Neural cell (in vitro differentiated cells): ENCODE measurements around the gene SEC14L1. TPM values are rescaled to one million over a fixed set of nuclear protein-coding genes. Genes with fewer than 3 reads are reported as not detected.

Experiments used
- H2AFZ ChIP-seq: fragments of 200-600, 300-800 bp; sonication (generic), shearing (Covaris generic); 2 replicates; pipeline ENCODE4 v1.6.0; 2014; ENCODE audit warnings: low read depth, mild to moderate bottlenecking, antibody characterized with exemption, low read length, moderate library complexity
- H3F3A ChIP-seq: fragments of 200-600 bp; shearing (Covaris generic); 2 replicates; pipeline ENCODE4 v1.6.1; 2016; ENCODE audit warnings: mild to moderate bottlenecking, moderate library complexity, mixed read lengths, antibody characterized with exemption, low read length; ENCODE audit not compliant: insufficient read depth, poor library complexity, severe bottlenecking
- H3K27ac ChIP-seq: fragments of 200-600, 300-800 bp; sonication (generic), shearing (Covaris generic); 2 replicates; pipeline ENCODE4 v1.5.1; 2014; ENCODE audit warnings: mild to moderate bottlenecking, low read length, moderate library complexity
- H3K27me3 ChIP-seq: fragments of 300-800, 200-600 bp; sonication (generic), shearing (Covaris generic); 2 replicates; pipeline ENCODE4 v1.6.0; 2014; ENCODE audit warnings: mild to moderate bottlenecking, low read depth, low read length, moderate library complexity; ENCODE audit not compliant: insufficient read depth
- H3K36me3 ChIP-seq: fragments of 300-800, 200-600 bp; sonication (generic), shearing (Covaris generic); 2 replicates; pipeline ENCODE4 v1.5.1; 2014; ENCODE audit warnings: mild to moderate bottlenecking, antibody characterized with exemption, low read length, moderate library complexity; ENCODE audit not compliant: insufficient read depth
- H3K4me2 ChIP-seq: fragments of 300-800, 200-600 bp; sonication (generic), shearing (Covaris generic); 2 replicates; pipeline ENCODE4 v1.6.0; 2014; ENCODE audit warnings: mild to moderate bottlenecking, low read length
- H3K4me3 ChIP-seq: fragments of 300-800, 200-600 bp; sonication (generic), shearing (Covaris generic); 2 replicates; pipeline ENCODE4 v1.5.1; 2014; ENCODE audit warnings: mild to moderate bottlenecking, low read length, moderate library complexity
- H3K79me2 ChIP-seq: fragments of 200-600 bp; shearing (Covaris generic); replicated peaks from 2 replicates; pipeline ENCODE4 v1.6.0; 2014; ENCODE audit warnings: mild to moderate bottlenecking, low read length, moderate library complexity; ENCODE audit not compliant: insufficient read depth
- H3K9ac ChIP-seq: fragments of 300-800, 200-600 bp; sonication (generic), shearing (Covaris generic); 2 replicates; pipeline ENCODE4 v1.6.1; 2016; ENCODE audit warnings: mild to moderate bottlenecking, low read length, mixed read lengths
- H3K9me2 ChIP-seq: fragments of 200-600 bp; shearing (Covaris generic); 2 replicates; pipeline ENCODE4 v1.6.1; 2016; ENCODE audit warnings: mild to moderate bottlenecking, low read length, mixed read lengths; ENCODE audit not compliant: insufficient read depth
- H3K9me3 ChIP-seq: fragments of 200-600, 300-800 bp; sonication (generic), shearing (Covaris generic); 2 replicates; pipeline ENCODE4 v1.6.1; 2016; ENCODE audit warnings: mild to moderate bottlenecking, mixed run types, low read length, moderate library complexity, mixed read lengths
- H4K20me1 ChIP-seq: fragments of 200-600 bp; shearing (Covaris generic); 2 replicates; pipeline ENCODE4 v1.6.1; 2016; ENCODE audit warnings: mild to moderate bottlenecking, mixed run types; ENCODE audit not compliant: insufficient read depth
- CTCF ChIP-seq: fragments of 450-650 bp; IDR thresholded peaks from 2 replicates; pipeline ENCODE4 v1.5.1; 2014; ENCODE audit warnings: antibody characterized with exemption, mild to moderate bottlenecking, moderate library complexity; ENCODE audit not compliant: poor library complexity, severe bottlenecking
- EP300 ChIP-seq: fragments of 450-650 bp; conservative IDR thresholded peaks from 2 replicates; pipeline ENCODE4 v1.6.1; 2014; ENCODE audit warnings: antibody characterized with exemption, mild to moderate bottlenecking, moderate library complexity; ENCODE audit not compliant: poor library complexity, severe bottlenecking
- EZH2 ChIP-seq: fragments of 200-600, 300-800 bp; shearing (Covaris generic), sonication (generic); IDR thresholded peaks from 2 replicates; pipeline ENCODE4 v1.6.1; 2014; ENCODE audit warnings: antibody characterized with exemption, low read length, borderline replicate concordance, mild to moderate bottlenecking; ENCODE audit not compliant: insufficient read depth, poor library complexity, severe bottlenecking
- MXI1 ChIP-seq: fragments of 450-650 bp; conservative IDR thresholded peaks from 2 replicates; pipeline ENCODE4 v1.6.1; 2014; ENCODE audit warnings: antibody characterized with exemption, mild to moderate bottlenecking; ENCODE audit not compliant: poor library complexity, severe bottlenecking
- POLR2AphosphoS5 ChIP-seq: IDR thresholded peaks from 2 replicates; pipeline ENCODE4 v1.6.1; 2012
- RAD21 ChIP-seq: fragments of 450-650 bp; conservative IDR thresholded peaks from 2 replicates; pipeline ENCODE4 v1.6.1; 2014; ENCODE audit warnings: antibody characterized with exemption, mild to moderate bottlenecking, moderate library complexity
- REST ChIP-seq: IDR thresholded peaks from 2 replicates; pipeline ENCODE4 v1.6.1; 2012; ENCODE audit warnings: borderline replicate concordance
- SMC3 ChIP-seq: fragments of 450-650 bp; conservative IDR thresholded peaks from 2 replicates; pipeline ENCODE4 v1.6.1; 2014; ENCODE audit warnings: antibody characterized with exemption, mild to moderate bottlenecking, moderate library complexity; ENCODE audit not compliant: poor library complexity
- TAF1 ChIP-seq: IDR thresholded peaks from 2 replicates; pipeline ENCODE4 v1.6.1; 2012; ENCODE audit warnings: low read depth
- polyA plus RNA-seq: library from polyadenylated mRNA; depleted of rRNA; stranded (reverse); fragments of >200 nt; gene quantifications from 2 replicates; pipeline ENCODE4 v1.2.3, GENCODE V29; 2014

Gene SEC14L1
- polyA plus RNA-seq, 1 donor from 2014 or later = 40.4 TPM

GRCh38 chr17:77128896-77129567, 11.7 kb upstream of the SEC14L1 start:
- no peaks in the 10 kb centered on the region for H3K9me3 ChIP-seq
- no peaks in the 10 kb centered on the region for H3F3A ChIP-seq
- H3K27ac ChIP-seq = no peak overlapping the region
- no peaks in the 10 kb centered on the region for H4K20me1 ChIP-seq
- no peaks in the 10 kb centered on the region for H3K9me2 ChIP-seq
- no peaks in the 10 kb centered on the region for H3K27me3 ChIP-seq
- no peaks in the 10 kb centered on the region for H3K79me2 ChIP-seq
- no peak overlapping the region for H3K4me2 ChIP-seq
- H2AFZ ChIP-seq = no peak overlapping the region
- TF ChIP-seq RAD21 (no peak), TAF1 (no peak), POLR2AphosphoS5 (no peak), MXI1 (no peak), EZH2 (no peak), EP300 (no peak), CTCF (no peak), SMC3 (no peak), REST (no peak)
- H3K4me3 ChIP-seq = no peak overlapping the region
- H3K36me3 ChIP-seq = no peaks in the 10 kb centered on the region
- no peak overlapping the region for H3K9ac ChIP-seq

- Histone ChIP-seq H4K20me1 (no peaks in the 10 kb centered on the region), H3K9ac (no peak overlapping the region), H3F3A (no peaks in the 10 kb centered on the region), H3K4me3 (no peak overlapping the region), H3K27me3 (no peaks in the 10 kb centered on the region), H3K9me2 (no peaks in the 10 kb centered on the region), H2AFZ (no peak overlapping the region), H3K9me3 (no peaks in the 10 kb centered on the region), H3K79me2 (no peaks in the 10 kb centered on the region), H3K4me2 (no peak overlapping the region), H3K27ac (no peak overlapping the region), H3K36me3 (no peaks in the 10 kb centered on the region)
- TF ChIP-seq RAD21 = no peak
- TF ChIP-seq REST = no peak
- no peak for TF ChIP-seq POLR2AphosphoS5
- no peak for TF ChIP-seq CTCF
- no peak for TF ChIP-seq MXI1
- no peak for TF ChIP-seq TAF1
- TF ChIP-seq SMC3 = no peak
- no peak for TF ChIP-seq EP300
- TF ChIP-seq EZH2 = no peak
These were observed 11.0 kb upstream of the SEC14L1 start for GRCh38 chr17:77129568-77130301.
